ENCODE measurements around the gene RASAL3. TPM values are rescaled to one million over a fixed set of nuclear protein-coding genes. Genes with fewer than 3 reads are reported as not detected.

RASAL3 gene
- total RNA-seq, 1 experiment from 2014 or later = 1.9 TPM

GRCh38 chr19:15444505-15445226, 19.7 kb downstream of the RASAL3 start:
- Histone ChIP-seq H3K56ac (ENCODE audit: insufficient read length, low read depth, low read length) (no peak overlapping the region), H3T11ph (ENCODE audit: low read length) (no peak overlapping the region), H3K4me2 (ENCODE audit: insufficient read depth, insufficient read length, low read length) (no peak overlapping the region), H3K23ac (ENCODE audit: insufficient read length, low read depth, low read length) (no peak overlapping the region), H4K8ac (replicated peaks; ENCODE audit: insufficient read length, low read depth, low read length) (no peak overlapping the region), H2AK5ac (ENCODE audit: insufficient read length, low read length) (no peak overlapping the region), H3K27me3 (ENCODE audit: insufficient read depth, low read length) (no peaks in the 10 kb centered on the region), H3K18ac (ENCODE audit: insufficient read length, low read depth, low read length) (no peak overlapping the region), H3K4me1 (ENCODE audit: insufficient read depth, low read length) (no peaks in the 10 kb centered on the region), H4K91ac (ENCODE audit: insufficient read length, low read depth, low read length) (no peak overlapping the region), H3K9ac (ENCODE audit: extremely low read depth, insufficient read length, low read length) (no peak overlapping the region), H3K9me3 (ENCODE audit: control insufficient read depth, low read depth, low read length) (no peaks in the 10 kb centered on the region), H3K4ac (ENCODE audit: low read depth, low read length) (no peak overlapping the region), H2BK120ac (ENCODE audit: low read depth, low read length, poor library complexity, severe bottlenecking) (no peak overlapping the region), H3K14ac (ENCODE audit: insufficient read depth, low read length) (no peak overlapping the region), H2BK15ac (ENCODE audit: low read depth, low read length) (no peak overlapping the region), H3K79me1 (ENCODE audit: insufficient read depth, low read depth, low read length, poor library complexity, severe bottlenecking) (no peaks in the 10 kb centered on the region), H3K27ac (ENCODE audit: insufficient read length, low read depth, low read length) (no peak overlapping the region), H3K79me2 (ENCODE audit: insufficient read depth, low read length) (no peaks in the 10 kb centered on the region), H2AFZ (ENCODE audit: low read length) (no peak overlapping the region), H2BK5ac (ENCODE audit: insufficient read length, low read length) (no peak overlapping the region), H3K23me2 (ENCODE audit: insufficient read length, low read depth, low read length, poor library complexity, severe bottlenecking) (peaks cover 9% of the 10 kb centered on the region), H4K5ac (ENCODE audit: insufficient read length, low read depth, low read length) (no peak overlapping the region), H2BK12ac (ENCODE audit: insufficient read length, low read depth, low read length) (no peak overlapping the region), H2BK20ac (ENCODE audit: low read depth, low read length, poor library complexity, severe bottlenecking) (no peak overlapping the region), H4K20me1 (ENCODE audit: control insufficient read depth, insufficient read depth, insufficient read length) (no peaks in the 10 kb centered on the region)
- WGBS (ENCODE audit: extremely low coverage, insufficient read length, low lambda C conversion rate) = no CpG with 5 or more reads among the region's 15 CpGs
- Mint-ChIP-seq H3K27ac (no peak overlapping the region; a peak in 1 of 7 replicates), H3K27me3 (ENCODE audit: low read depth) (peaks cover 2% of the 10 kb centered on the region; the same call in 1 of the 2 replicates), H3K9me3 (no peaks in the 10 kb centered on the region; a peak in 2 of 5 replicates), H3K36me3 (ENCODE audit: insufficient read depth in 1 of 3, low read depth in 3 of 3) (no peaks in the 10 kb centered on the region), H3K4me3 (no peak overlapping the region), H3K4me1 (peaks cover 7% of the 10 kb centered on the region in 2 experiments)
- TF ChIP-seq CTCF (conservative IDR thresholded peaks at IDR 0.05) = no peak
- DNase-seq = no peak
